Forelimb muscle (tissue), 1 donor: Measurements from ENCODE around the gene RRP1. TPM values are rescaled to one million over a fixed set of nuclear protein-coding genes. Genes with fewer than 3 reads are reported as not detected.

Experiments used
- DNase-seq: peaks from one replicate; pipeline ENCODE4 v3.0.0-alpha.2; 2013; ENCODE audit warnings: low read depth
- polyA plus RNA-seq: library from polyadenylated mRNA; unstranded; fragments of 120-200 nt; gene quantifications from one replicate; pipeline ENCODE4 v1.2.1, GENCODE V29; 2013; ENCODE audit not compliant: insufficient read length

RRP1 gene
- polyA plus RNA-seq, 1 donor: 16.9 TPM

DNA sequence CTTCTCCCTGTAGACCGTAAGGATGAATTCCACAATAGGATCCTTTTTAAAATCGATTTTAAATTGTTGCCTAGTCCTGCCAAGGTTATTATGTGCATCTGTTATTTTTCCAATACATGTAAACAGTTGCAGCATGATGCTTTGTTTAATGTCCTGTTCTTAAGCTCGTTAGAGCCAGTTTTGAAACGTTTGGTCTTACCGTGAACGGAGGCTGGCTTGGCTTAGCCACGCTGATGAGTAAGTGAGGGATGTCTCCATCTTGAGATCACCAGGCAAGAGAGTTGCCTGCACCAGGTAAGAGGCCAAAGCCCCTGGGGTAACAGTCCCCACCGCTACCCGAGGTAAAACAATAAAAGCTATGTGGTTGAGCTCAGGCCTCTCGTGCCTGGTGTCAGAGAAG is 30.6 kb upstream of the RRP1 start:
- DNase-seq: no peak

DNA sequence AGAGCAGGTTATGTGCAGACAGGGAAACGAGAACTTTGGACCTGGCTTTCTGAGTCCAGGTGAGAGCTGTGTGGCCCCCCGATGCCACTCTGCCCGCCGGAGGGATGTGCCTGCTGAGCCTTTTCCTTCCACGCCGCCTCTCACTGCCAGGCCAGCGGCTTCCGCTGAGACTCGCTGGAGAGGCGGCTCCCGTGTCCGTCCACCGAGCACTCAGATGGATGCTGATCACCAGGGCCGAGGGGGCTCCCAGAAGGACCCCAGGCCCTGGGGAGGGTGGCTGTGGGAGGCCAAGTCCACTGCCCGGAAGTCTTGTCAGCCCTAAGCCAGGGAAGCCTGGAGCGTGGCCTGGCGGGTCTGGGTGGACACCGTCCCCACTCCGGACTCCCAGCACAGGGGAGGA is 29.7 kb upstream of the RRP1 start:
- no peak for DNase-seq

- DNase-seq: no peak
These were observed 28.9 kb upstream of the RRP1 start for GRCh38 chr21:43760391-43760958.

- no peak for DNase-seq
These were observed 27.5 kb upstream of the RRP1 start for GRCh38 chr21:43761886-43762285.

GRCh38 chr21:43762303-43763128 is 26.9 kb upstream of the RRP1 start:
- DNase-seq: no peak

GRCh38 chr21:43763901-43764523 is 25.4 kb upstream of the RRP1 start:
- DNase-seq: no peak

DNA sequence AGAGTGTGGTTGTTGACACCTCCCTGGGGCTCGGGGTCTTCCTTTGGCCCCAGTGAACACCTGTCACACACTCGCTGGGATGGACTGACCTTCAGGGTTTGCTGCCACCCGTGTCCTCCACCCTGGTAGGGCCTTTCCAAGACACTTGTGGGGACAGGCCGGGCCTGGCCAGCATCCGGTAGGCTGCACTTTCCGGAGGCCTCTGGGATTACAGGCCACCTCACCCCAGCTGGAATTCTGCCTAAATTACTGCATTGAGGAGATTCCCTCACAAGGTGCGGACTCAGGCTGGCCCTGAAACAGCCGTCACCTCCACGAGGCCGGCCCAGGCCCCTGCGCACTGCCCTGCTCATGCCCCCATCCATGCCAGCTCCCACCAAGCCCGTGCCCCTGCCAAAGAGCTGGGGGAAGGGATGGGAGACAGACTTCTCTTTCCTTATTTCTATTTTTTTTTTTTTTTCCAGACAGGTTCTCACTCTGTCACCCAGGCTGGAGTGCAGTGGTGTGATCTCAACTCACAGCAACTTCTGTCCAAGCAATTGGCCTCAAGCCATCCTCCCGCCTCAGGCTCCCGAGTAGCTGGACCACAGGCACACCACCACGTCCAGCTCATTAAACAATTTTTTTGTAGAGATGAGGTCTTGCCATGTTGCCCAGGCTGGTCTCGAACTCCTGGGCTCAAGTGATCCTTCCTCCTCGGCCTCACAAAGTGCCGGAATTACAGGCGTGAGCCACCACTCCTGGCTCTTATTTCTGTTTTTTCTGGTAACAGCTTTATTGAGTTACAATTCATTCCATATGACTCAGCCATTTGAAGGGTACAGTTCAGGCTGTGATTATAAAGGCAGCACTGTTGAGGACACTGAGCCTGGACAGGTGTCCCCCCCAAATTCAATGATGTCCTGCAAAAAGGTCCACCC is 24.5 kb upstream of the RRP1 start:
- DNase-seq: no peak

DNA sequence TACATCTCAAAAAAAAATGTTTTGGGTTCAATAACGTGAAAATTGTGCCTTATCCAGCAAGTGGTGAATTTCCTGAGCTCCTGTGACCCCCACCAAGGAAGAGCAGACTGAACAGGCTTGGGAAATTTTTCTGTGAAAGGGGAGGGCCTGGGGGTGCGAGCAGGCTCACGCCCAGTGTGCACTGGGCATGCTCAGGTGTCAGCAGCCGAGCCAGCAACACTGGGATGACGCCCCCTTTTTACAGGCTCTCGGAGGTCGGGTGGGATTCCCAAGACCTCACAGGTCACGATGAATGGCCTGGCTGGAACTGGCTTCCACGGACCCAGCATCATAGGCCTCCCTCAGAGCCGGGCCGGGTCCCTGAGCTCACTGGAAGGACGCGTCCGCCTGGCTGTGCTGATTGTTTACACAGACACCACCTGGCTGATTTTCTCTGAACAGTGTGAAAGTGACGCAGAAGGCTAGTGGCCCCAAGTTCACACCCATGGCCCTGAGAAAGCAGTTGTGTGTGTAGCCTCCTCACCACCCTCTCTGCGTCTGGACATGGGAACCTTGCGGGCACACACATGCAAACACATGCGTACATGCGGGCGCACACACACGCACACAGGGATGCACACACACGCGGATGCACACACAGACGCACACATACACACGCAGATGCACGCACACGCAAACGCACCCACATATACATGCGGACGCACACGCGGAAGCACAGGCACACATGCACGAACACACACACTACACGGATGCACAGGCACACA is 22.5 kb upstream of the RRP1 start:
- DNase-seq: no peak

GRCh38 chr21:43767498-43767983 is 21.8 kb upstream of the RRP1 start:
- no peak for DNase-seq

DNA sequence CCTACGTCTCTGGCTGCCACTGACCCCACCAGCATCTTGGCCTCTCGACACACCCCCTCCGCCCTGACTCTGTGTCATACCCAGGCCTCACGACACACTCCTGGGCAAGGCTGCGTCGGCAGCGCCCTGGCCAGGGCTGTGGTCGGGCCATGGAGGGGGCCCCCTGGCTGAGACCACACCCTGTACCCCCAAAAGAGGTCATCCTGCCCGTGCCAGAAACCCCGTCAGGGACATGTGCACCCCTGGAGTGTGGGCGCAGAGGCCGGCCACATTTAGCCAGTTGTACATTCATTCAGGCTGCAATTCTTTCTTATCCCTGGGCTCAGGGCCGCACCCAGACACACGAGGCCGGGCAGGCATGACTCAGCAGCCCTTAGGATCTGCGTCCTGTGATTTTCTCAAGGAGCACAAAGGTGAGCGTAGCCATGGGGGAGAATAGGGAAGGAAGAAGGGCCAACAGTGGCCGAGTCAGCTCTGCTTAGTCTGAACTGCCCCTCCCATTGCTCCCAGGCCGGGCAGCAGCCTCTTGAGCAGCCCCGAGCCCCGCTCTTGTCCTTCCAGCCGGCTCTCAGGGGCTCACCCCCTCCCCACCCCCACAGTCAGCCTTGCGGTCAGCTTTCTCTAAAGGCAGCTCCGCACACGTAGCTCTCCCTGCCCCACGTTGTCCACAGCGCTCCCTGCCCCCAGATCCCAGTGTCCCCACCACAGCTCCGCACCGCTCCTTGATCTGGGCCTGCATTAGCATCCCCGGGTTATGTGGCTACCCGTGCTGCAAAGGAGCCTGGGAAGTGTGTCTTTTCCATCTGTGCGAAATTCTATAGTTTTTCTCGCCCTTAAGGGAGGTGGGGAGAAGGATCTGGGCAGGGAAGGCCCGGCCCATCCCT is 21.2 kb upstream of the RRP1 start:
- no peak for DNase-seq

- no peak for DNase-seq
These were observed 20.6 kb upstream of the RRP1 start for GRCh38 chr21:43768868-43769167.

- DNase-seq: no peak
These were observed 19.9 kb upstream of the RRP1 start for GRCh38 chr21:43769325-43769958.

- no peak for DNase-seq
These were observed 19.2 kb upstream of the RRP1 start for GRCh38 chr21:43770066-43770655.

DNA sequence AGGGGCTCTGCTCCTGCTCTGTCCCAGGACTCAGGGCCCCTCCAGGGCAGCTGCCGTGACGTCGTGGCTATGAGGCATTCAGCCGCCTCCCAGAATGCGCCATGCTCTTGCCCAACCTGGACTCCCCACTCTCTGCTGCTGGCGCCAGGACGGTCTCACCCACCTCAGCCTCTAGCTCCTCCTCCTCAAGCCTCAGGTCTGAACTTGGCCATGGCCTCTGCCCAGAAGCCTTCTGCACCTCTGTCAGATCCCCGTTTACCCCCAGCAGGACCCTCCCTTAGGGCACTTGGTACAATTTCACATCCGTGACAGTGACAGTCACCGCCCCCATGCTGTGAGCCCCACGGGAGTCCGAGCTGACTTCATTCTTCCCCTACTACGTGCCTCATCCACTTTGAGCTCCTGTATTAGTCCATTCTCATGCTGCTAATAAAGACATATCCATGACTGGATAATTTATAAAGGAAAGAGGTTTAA is 18.1 kb upstream of the RRP1 start:
- DNase-seq: no peak

- DNase-seq: no peak
These were observed 17.5 kb upstream of the RRP1 start for GRCh38 chr21:43771698-43772424.

GRCh38 chr21:43772425-43772821 is 17.0 kb upstream of the RRP1 start:
- no peak for DNase-seq

- DNase-seq: no peak
These were observed 15.2 kb upstream of the RRP1 start for GRCh38 chr21:43774163-43774562.

DNA sequence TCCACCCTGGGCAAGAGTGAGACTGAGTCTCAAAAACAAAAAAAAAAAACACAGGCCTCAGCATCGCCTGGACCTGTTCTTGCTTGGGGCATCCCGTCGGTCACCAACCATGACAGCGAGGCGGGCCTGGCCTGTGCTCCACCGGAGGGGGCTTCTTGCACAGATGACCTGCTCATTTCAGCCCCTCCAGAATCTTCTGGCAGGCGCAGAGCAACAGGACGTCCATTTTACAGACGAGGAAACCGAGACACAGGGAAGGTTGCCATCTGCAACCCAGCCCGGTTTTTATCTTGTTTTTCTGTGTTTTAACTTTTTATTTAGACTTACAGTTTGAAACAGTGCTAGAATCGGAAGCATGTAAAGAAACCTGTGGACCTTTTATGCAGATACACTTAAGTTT is 14.2 kb upstream of the RRP1 start:
- no peak for DNase-seq
